B cell (primary cell): Measurements from ENCODE around the gene HDGFL2. TPM values are rescaled to one million over a fixed set of nuclear protein-coding genes. Genes with fewer than 3 reads are reported as not detected.

ENCODE experiments used
- ATAC-seq: fragments of 200-7000 bp; cut with Tn5 transposase; one replicate; pipeline ENCODE4 v1.10.0; 2021; ENCODE audit warnings: low read depth, mild to moderate bottlenecking, moderate number of reproducible peaks, moderate library complexity
- CTCF ChIA-PET: fragments of 350-600 bp; sonication (Branson Sonifier 250); formaldehyde crosslinking; loops from one replicate; lab custom pipeline; 2021; ENCODE audit warnings: antibody characterized with exemption, inconsistent platforms; lab: Charles Lee
- POLR2A ChIA-PET: fragments of 350-600 bp; sonication (Branson Sonifier 250); formaldehyde crosslinking; loops from one replicate; lab custom pipeline; 2021; ENCODE audit warnings: antibody characterized with exemption; lab: Charles Lee
- DNase-seq: peaks from one replicate; pipeline ENCODE4 v3.0.0; 2013
- H2AFZ ChIP-seq: 2 replicates; pipeline ENCODE4 v1.6.1; 2012; ENCODE audit warnings: mild to moderate bottlenecking, low read depth, low read length; ENCODE audit not compliant: insufficient read depth, poor library complexity, severe bottlenecking
- H3K27ac ChIP-seq, 2 donors: 1 replicate in 1 of 2; 2 replicates in 1 of 2; pipeline ENCODE4 v1.5.1; 2012 to 2013; ENCODE audit warnings: low read length in 2 of 2, mild to moderate bottlenecking in 2 of 2, moderate library complexity in 1 of 2
- H3K27me3 ChIP-seq, 4 experiments: fragments of 200-600 bp in 1 of 4; sonication (generic) in 1 of 4; replicated peaks in 1 of 4; 1 replicate in 2 of 4; 2 replicates in 2 of 4; pipeline versions ENCODE4 v1.6.1 to v1.7.0; 2013 to 2016; ENCODE audit warnings: low read length in 3 of 4, mild to moderate bottlenecking in 2 of 4, mixed read lengths in 1 of 4, moderate library complexity in 1 of 4; ENCODE audit not compliant: insufficient read depth in 4 of 4, control insufficient read depth in 3 of 4; ENCODE audit errors: control extremely low read depth in 1 of 4
- H3K36me3 ChIP-seq, 2 experiments: replicated peaks in 1 of 2; 1 replicate in 1 of 2; 2 replicates in 1 of 2; pipeline versions ENCODE4 v1.6.1 to v1.7.1; 2013; ENCODE audit warnings: low read length in 1 of 2; ENCODE audit not compliant: insufficient read depth in 2 of 2, control insufficient read depth in 1 of 2; ENCODE audit errors: control extremely low read depth in 1 of 2, extremely low read depth in 1 of 2
- H3K4me1 ChIP-seq, 2 donors: fragments of 200-600 bp in 1 of 2; sonication (generic) in 1 of 2; 1 replicate in 1 of 2; 2 replicates in 1 of 2; pipeline versions ENCODE4 v1.5.1 to v1.6.1; 2013 to 2017; ENCODE audit warnings: low read length in 2 of 2; ENCODE audit not compliant: control insufficient read depth in 2 of 2, insufficient read depth in 2 of 2
- H3K4me2 ChIP-seq: replicated peaks from 2 replicates; pipeline ENCODE3; 2012; ENCODE audit warnings: mild to moderate bottlenecking, low read depth, low read length; ENCODE audit not compliant: poor library complexity, severe bottlenecking
- H3K4me3 ChIP-seq, 5 experiments: fragments of 200-600 bp in 1 of 5; sonication (generic) in 1 of 5; 1 replicate in 3 of 5; 2 replicates in 2 of 5; pipeline versions ENCODE4 v1.5.1 to v1.7.0; 2011 to 2016; ENCODE audit warnings: low read length in 4 of 5, mild to moderate bottlenecking in 4 of 5, low read depth in 2 of 5, control low read depth in 1 of 5, moderate library complexity in 1 of 5; ENCODE audit not compliant: insufficient read depth in 1 of 5; ENCODE audit errors: control extremely low read depth in 1 of 5, extremely low read depth in 1 of 5
- H3K79me2 ChIP-seq: fragments of 200-600 bp; sonication (generic); one replicate; pipeline ENCODE4 v1.6.0; 2016; ENCODE audit warnings: low read length; ENCODE audit not compliant: control insufficient read depth, insufficient read depth
- H3K9ac ChIP-seq: fragments of 200-600 bp; sonication (generic); 2 replicates; pipeline ENCODE4 v1.6.1; 2017; ENCODE audit warnings: mild to moderate bottlenecking, low read length, moderate library complexity
- H3K9me3 ChIP-seq, 3 donors: one replicate each; pipeline versions ENCODE4 v1.6.1 to v1.7.1; 2013; ENCODE audit warnings: low read length in 2 of 3; ENCODE audit not compliant: control insufficient read depth in 2 of 3, insufficient read depth in 1 of 3; ENCODE audit errors: control extremely low read depth in 1 of 3
- H4K20me1 ChIP-seq: 2 replicates; pipeline ENCODE4 v1.6.0; 2012; ENCODE audit warnings: mild to moderate bottlenecking, low read length; ENCODE audit not compliant: insufficient read depth, control insufficient read depth, poor library complexity, severe bottlenecking
- H3K27ac Mint-ChIP-seq: one replicate; pipeline ENCODE4 v1.8.0; 2021; ENCODE audit warnings: mixed read lengths
- H3K27me3 Mint-ChIP-seq: one replicate; pipeline ENCODE4 v1.8.0; 2021; ENCODE audit warnings: mixed read lengths
- H3K4me1 Mint-ChIP-seq: one replicate; pipeline ENCODE4 v1.8.0; 2021; ENCODE audit warnings: mixed read lengths
- H3K4me3 Mint-ChIP-seq: one replicate; pipeline ENCODE4 v1.8.0; 2021; ENCODE audit warnings: mixed read lengths
- H3K9me3 Mint-ChIP-seq: one replicate; pipeline ENCODE4 v1.8.0; 2022; ENCODE audit warnings: mixed read lengths; ENCODE audit not compliant: insufficient read depth
- EZH2 ChIP-seq: IDR thresholded peaks from 2 replicates; pipeline ENCODE4 v1.6.1; 2012; ENCODE audit warnings: borderline replicate concordance, low read depth, mild to moderate bottlenecking, moderate library complexity, low read length; ENCODE audit not compliant: insufficient read depth, poor library complexity, severe bottlenecking
- WGBS: methylation state at CpG from one replicate; pipeline ENCODE4 v1.1.5; 2013; ENCODE audit warnings: missing lambda C conversion rate; ENCODE audit not compliant: insufficient coverage; 5-methylcytosine and 5-hydroxymethylcytosine counted together
- intact Hi-C: fragments of 100-400 bp; cut with micrococcal nuclease; formaldehyde crosslinking; loops from one replicate; pipeline ENCODE4 v1.10.0; 2022
- polyA plus RNA-seq: library from polyadenylated mRNA; depleted of rRNA; stranded (reverse); fragments of >200 nt; gene quantifications from 2 replicates; pipeline ENCODE4 v1.2.3, GENCODE V29; 2012
- total RNA-seq, 2 donors: library from RNA; stranded (reverse); fragments of 120-200 nt in 1 of 2; gene quantifications; 1 replicate in 1 of 2; 2 replicates in 1 of 2; pipeline versions ENCODE4 v1.2.3 to v1.2.4, GENCODE V29; 2013 to 2022
- TF ChIP-seq, protein P1 (sequence below): fragments of 200-600 bp; IDR thresholded peaks from one replicate; pipeline ENCODE4 v1.8.0; 2022; ENCODE audit warnings: antibody characterized with exemption, mild to moderate bottlenecking

HDGFL2 gene
- total and polyA plus RNA-seq, 2 donors (not counting 1 experiment from before 2014, with no cell fraction given), result 18.4 to 49.9 TPM

DNA sequence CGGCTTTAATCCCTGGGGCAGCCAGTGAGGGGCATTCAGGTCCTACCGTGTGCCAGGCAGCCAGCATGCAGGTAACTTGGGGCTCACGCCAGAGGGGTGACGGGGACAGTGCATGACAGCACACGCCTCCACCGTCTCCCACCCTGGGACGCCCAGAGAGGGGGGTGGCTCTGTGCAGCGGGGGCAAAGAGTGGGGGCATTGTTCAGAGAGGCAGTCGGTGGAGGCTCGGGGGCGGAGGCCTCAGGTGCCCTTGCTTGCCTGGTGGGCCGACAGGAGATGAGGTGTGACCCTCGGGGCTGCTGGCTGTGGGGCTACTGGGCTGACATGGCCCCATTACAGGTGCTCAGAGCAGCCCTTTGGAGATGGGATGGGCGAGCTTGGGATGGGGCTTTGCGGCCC, 27.8 kb downstream of the HDGFL2 start:
- ChIA-PET CTCF (no interaction called here), POLR2A (no interaction called here)
- no peaks in the 10 kb centered on the region for H3K27me3 Mint-ChIP-seq
- intact Hi-C loops, result no loop called here
- H3K27ac Mint-ChIP-seq, result no peak overlapping the region
- ATAC-seq (no peak), DNase-seq (no peak)
- Histone ChIP-seq H3K4me2 (no peak overlapping the region), H4K20me1 (no peaks in the 10 kb centered on the region), H3K9ac (no peak overlapping the region), H2AFZ (no peak overlapping the region), H3K36me3 (peaks cover 0 to 34% of the 10 kb centered on the region in 2 experiments), H3K79me2 (no peaks in the 10 kb centered on the region), H3K4me1 (no peaks in the 10 kb centered on the region), H3K9me3 (no peaks in the 10 kb centered on the region), H3K27me3 (no peaks in the 10 kb centered on the region), H3K27ac (no peak overlapping the region), H3K4me3 (no peak overlapping the region)
- no peak for TF ChIP-seq EZH2
- TF ChIP-seq, protein P1, sequence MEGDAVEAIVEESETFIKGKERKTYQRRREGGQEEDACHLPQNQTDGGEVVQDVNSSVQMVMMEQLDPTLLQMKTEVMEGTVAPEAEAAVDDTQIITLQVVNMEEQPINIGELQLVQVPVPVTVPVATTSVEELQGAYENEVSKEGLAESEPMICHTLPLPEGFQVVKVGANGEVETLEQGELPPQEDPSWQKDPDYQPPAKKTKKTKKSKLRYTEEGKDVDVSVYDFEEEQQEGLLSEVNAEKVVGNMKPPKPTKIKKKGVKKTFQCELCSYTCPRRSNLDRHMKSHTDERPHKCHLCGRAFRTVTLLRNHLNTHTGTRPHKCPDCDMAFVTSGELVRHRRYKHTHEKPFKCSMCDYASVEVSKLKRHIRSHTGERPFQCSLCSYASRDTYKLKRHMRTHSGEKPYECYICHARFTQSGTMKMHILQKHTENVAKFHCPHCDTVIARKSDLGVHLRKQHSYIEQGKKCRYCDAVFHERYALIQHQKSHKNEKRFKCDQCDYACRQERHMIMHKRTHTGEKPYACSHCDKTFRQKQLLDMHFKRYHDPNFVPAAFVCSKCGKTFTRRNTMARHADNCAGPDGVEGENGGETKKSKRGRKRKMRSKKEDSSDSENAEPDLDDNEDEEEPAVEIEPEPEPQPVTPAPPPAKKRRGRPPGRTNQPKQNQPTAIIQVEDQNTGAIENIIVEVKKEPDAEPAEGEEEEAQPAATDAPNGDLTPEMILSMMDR, result no peak
- no peak overlapping the region for H3K4me3 Mint-ChIP-seq
- no peaks in the 10 kb centered on the region for H3K9me3 Mint-ChIP-seq
- H3K4me1 Mint-ChIP-seq, result no peaks in the 10 kb centered on the region
- WGBS, result 98% methylated on average over 15 of the region's 15 CpGs

DNA sequence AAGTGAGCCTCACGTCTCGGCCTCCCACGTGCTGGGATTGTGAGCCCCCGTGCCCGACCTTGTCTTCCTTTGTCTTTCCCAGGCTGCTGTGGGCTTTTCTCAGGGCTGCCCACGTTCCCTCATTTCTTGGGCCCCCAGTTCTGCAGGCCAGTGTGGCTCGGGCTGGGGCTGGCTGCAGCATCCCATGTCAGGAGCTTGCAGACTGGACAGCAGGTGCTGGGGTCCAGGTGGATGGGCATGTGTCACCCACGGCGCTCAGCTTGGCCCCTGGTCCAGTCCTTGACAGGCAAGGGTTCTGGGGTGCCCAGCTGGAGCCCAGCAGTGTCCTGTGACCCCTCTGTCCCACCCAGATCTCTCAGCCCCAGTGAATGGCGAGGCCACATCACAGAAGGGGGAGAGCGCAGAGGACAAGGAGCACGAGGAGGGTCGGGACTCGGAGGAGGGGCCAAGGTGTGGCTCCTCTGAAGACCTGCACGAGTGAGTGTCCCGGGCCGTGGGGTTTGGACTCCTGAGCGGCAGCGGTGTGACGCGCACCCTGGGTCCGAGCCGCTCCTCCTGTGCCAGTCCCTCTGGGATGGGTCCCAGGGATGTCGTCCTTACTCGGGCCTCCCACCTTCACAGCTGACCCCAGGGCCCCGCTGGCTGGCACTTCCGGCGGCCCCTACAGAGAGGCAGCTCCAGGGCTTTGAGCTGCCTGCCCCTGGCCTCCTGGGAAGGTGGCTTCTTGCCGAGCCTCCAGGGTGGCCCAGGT, 28.9 kb downstream of the HDGFL2 start:
- 97% methylated on average over 29 of the region's 29 CpGs for WGBS
- Histone ChIP-seq H3K9me3 (peaks cover 0 to 4% (median 0%) of the 10 kb centered on the region in 3 donors), H3K4me1 (no peaks in the 10 kb centered on the region), H3K36me3 (peaks cover 0 to 27% of the 10 kb centered on the region in 2 experiments), H2AFZ (no peak overlapping the region), H3K27ac (no peak overlapping the region), H3K4me3 (no peak overlapping the region), H3K4me2 (no peak overlapping the region), H3K27me3 (no peaks in the 10 kb centered on the region), H3K9ac (no peak overlapping the region), H3K79me2 (no peaks in the 10 kb centered on the region), H4K20me1 (no peaks in the 10 kb centered on the region)
- TF ChIP-seq EZH2, result no peak
- Mint-ChIP-seq H3K9me3 (no peaks in the 10 kb centered on the region), H3K27me3 (no peaks in the 10 kb centered on the region), H3K27ac (no peak overlapping the region), H3K4me3 (no peak overlapping the region), H3K4me1 (no peaks in the 10 kb centered on the region)
- ATAC-seq (no peak), DNase-seq (no peak)
- CTCF ChIA-PET, result no interaction called here
- POLR2A ChIA-PET, result no interaction called here
- intact Hi-C loops, result no loop called here
